Keratinocyte (primary cell): Measurements from ENCODE around the gene RTEL1. TPM values are rescaled to one million over a fixed set of nuclear protein-coding genes. Genes with fewer than 3 reads are reported as not detected.

ENCODE experiments used
- DNase-seq: peaks from one replicate; pipeline ENCODE4 v3.0.0-alpha.2; 2011; ENCODE audit warnings: low read depth, missing footprints, low spot score
- FAIRE-seq: peaks from 2 replicates; lab custom pipeline; 2011; peaks lifted over from hg19 to GRCh38; lab: Jason Lieb, UNC
- H2AFZ ChIP-seq: 2 replicates; pipeline ENCODE4 v1.6.0; 2012; ENCODE audit warnings: low read length, control low read depth, inconsistent platforms; ENCODE audit not compliant: control insufficient read depth
- H3K27ac ChIP-seq: 2 replicates; pipeline ENCODE4 v1.5.1; 2011; ENCODE audit warnings: low read length; ENCODE audit not compliant: control insufficient read depth, insufficient read depth
- H3K27me3 ChIP-seq: 3 replicates; pipeline ENCODE4 v1.6.0; 2011; ENCODE audit warnings: low read length; ENCODE audit not compliant: control insufficient read depth, insufficient read depth; ENCODE audit errors: extremely low read depth
- H3K36me3 ChIP-seq, 2 experiments: 2 replicates in 1 of 2; 3 replicates in 1 of 2; pipeline ENCODE4 v1.5.1; 2011; ENCODE audit warnings: low read length in 2 of 2, mild to moderate bottlenecking in 1 of 2; ENCODE audit not compliant: control insufficient read depth in 2 of 2, insufficient read depth in 2 of 2; ENCODE audit errors: extremely low read depth in 1 of 2
- H3K4me1 ChIP-seq: 3 replicates; pipeline ENCODE4 v1.5.1; 2011; ENCODE audit warnings: low read length; ENCODE audit not compliant: control insufficient read depth, insufficient read depth; ENCODE audit errors: extremely low read depth
- H3K4me2 ChIP-seq: 3 replicates; pipeline ENCODE4 v1.6.0; 2011; ENCODE audit warnings: low read depth, low read length; ENCODE audit not compliant: control insufficient read depth, insufficient read depth; ENCODE audit errors: extremely low read depth
- H3K4me3 ChIP-seq, 3 experiments: fragments of 200-600 bp in 1 of 3; sonication (generic) in 1 of 3; 2 replicates in 2 of 3; 3 replicates in 1 of 3; pipeline ENCODE4 v1.5.1; 2011 to 2016; ENCODE audit warnings: low read length in 3 of 3, mild to moderate bottlenecking in 3 of 3, control low read depth in 2 of 3, inconsistent platforms in 1 of 3, low read depth in 1 of 3, mixed read lengths in 1 of 3, mixed run types in 1 of 3, moderate library complexity in 1 of 3; ENCODE audit not compliant: control insufficient read depth in 2 of 3, insufficient read depth in 2 of 3; ENCODE audit errors: extremely low read depth in 1 of 3
- H3K79me2 ChIP-seq: 2 replicates; pipeline ENCODE4 v1.6.0; 2012; ENCODE audit warnings: low read length; ENCODE audit not compliant: control insufficient read depth, insufficient read depth
- H3K9ac ChIP-seq: 3 replicates; pipeline ENCODE4 v1.6.0; 2011; ENCODE audit warnings: low read length; ENCODE audit not compliant: control insufficient read depth, insufficient read depth; ENCODE audit errors: extremely low read depth
- H3K9me1 ChIP-seq: 3 replicates; pipeline ENCODE4 v1.6.0; 2011; ENCODE audit warnings: low read length; ENCODE audit not compliant: control insufficient read depth, insufficient read depth; ENCODE audit errors: extremely low read depth
- H3K9me3 ChIP-seq: 2 replicates; pipeline ENCODE4 v1.5.1; 2012; ENCODE audit warnings: low read depth, low read length; ENCODE audit not compliant: control insufficient read depth
- H4K20me1 ChIP-seq: 3 replicates; pipeline ENCODE4 v1.6.0; 2011; ENCODE audit warnings: low read length; ENCODE audit not compliant: control insufficient read depth, insufficient read depth; ENCODE audit errors: extremely low read depth
- CTCF ChIP-seq, 3 experiments: IDR thresholded peaks in 1 of 3; conservative IDR thresholded peaks in 1 of 3; optimal IDR thresholded peaks in 1 of 3; 2 replicates in 2 of 3; 3 replicates in 1 of 3; pipeline versions ENCODE3 to v1.5.1; 2011; ENCODE audit warnings: low read length in 3 of 3, mild to moderate bottlenecking in 3 of 3, moderate library complexity in 2 of 3, control low read depth in 1 of 3, inconsistent platforms in 1 of 3; ENCODE audit not compliant: insufficient read depth in 2 of 3; ENCODE audit errors: extremely low read depth in 1 of 3
- EZH2 ChIP-seq: IDR thresholded peaks from one replicate; pipeline ENCODE4 v1.6.1; 2012; ENCODE audit warnings: inconsistent platforms, mild to moderate bottlenecking, low read length, moderate library complexity
- dilution Hi-C: fragments of 300-500 bp; cut with MboI; formaldehyde crosslinking; loops from one replicate; pipeline ENCODE4 v1.7.0; 2020; ENCODE audit warnings: low sequenced_read_pairs; ENCODE audit not compliant: extremely low pct_ligation_motif_present
- polyA plus RNA-seq, 5 experiments: library from polyadenylated mRNA; depleted of rRNA in 3 of 5; stranded (reverse) in 3 of 5; stranded (forward) in 1 of 5; unstranded in 1 of 5; fragments of >200 nt; gene quantifications; 1 replicate in 1 of 5; 2 replicates in 3 of 5; 3 replicates in 1 of 5; pipeline versions ENCODE4 v1.2.1 to v1.2.3, GENCODE V29; 2011 to 2012; ENCODE audit warnings: missing spikeins in 2 of 5, low read depth in 1 of 5, low replicate concordance in 1 of 5

The RTEL1 gene
- polyA plus RNA-seq, 1 donor (not counting 4 experiments of a cell fraction or from before 2014, with no cell fraction given) = 12.4 TPM

DNA sequence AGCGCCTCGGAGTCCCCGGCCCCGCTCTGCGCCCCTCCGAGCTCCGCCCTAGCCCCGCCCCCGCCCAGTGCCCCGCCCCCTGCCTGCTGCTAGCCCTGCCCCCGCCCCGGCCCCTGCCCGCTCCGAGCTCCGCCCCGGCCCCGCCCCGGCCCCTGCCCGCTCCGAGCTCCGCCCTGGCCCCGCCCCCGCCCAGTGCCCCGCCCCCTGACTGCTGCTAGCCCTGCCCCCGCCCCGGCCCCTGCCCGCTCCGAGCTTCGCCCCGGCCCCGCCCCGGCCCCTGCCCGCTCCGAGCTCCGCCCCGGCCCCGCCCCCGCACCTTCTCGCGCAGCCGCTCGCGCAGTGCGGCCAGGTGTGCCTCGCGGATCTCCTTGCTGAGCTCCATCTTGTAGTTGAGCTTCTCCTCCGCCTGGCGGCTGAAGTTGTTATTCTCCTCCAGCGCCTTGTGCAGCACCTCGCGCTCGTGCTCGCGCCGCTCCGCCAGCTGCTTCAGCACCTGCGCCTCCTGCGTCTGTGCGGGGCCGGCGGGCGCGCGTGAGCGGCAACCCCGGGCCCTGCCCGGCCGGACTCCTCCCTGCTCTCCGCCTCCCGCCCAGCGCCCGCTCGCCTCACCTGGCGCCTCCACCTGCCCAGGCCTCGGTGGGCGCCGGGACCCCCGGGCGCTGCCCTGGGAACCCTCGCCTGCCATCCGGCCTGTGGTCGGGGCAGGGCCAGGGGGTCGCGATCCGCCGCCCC, 16.2 kb upstream of the RTEL1 start:
- Histone ChIP-seq H3K4me1 (peaks cover 10% of the 10 kb centered on the region), H4K20me1 (no peaks in the 10 kb centered on the region), H3K27me3 (no peaks in the 10 kb centered on the region), H3K4me2 (peak overlapping the region; percentile 75), H3K4me3 (peak overlapping the region; percentile 31 to 67 (median 65)), H3K9me1 (no peaks in the 10 kb centered on the region), H3K9ac (peak overlapping the region; percentile 37), H3K79me2 (no peaks in the 10 kb centered on the region), H3K36me3 (no peaks in the 10 kb centered on the region), H2AFZ (peak overlapping the region; percentile 54), H3K9me3 (no peaks in the 10 kb centered on the region), H3K27ac (no peak overlapping the region)
- no peak for TF ChIP-seq EZH2
- peak; percentile 37 to 59 (median 47) for TF ChIP-seq CTCF (optimal IDR thresholded peaks at IDR 0.05 in 1 of 3, IDR thresholded peaks at IDR 0.05 in 1 of 3, conservative IDR thresholded peaks at IDR 0.05 in 1 of 3; ENCODE audit: extremely low read depth in 1 of 3, insufficient read depth in 2 of 3, low read length in 3 of 3)
- no peak for FAIRE-seq
- peak; percentile 69 for DNase-seq
- dilution Hi-C loops = no loop called here

DNA sequence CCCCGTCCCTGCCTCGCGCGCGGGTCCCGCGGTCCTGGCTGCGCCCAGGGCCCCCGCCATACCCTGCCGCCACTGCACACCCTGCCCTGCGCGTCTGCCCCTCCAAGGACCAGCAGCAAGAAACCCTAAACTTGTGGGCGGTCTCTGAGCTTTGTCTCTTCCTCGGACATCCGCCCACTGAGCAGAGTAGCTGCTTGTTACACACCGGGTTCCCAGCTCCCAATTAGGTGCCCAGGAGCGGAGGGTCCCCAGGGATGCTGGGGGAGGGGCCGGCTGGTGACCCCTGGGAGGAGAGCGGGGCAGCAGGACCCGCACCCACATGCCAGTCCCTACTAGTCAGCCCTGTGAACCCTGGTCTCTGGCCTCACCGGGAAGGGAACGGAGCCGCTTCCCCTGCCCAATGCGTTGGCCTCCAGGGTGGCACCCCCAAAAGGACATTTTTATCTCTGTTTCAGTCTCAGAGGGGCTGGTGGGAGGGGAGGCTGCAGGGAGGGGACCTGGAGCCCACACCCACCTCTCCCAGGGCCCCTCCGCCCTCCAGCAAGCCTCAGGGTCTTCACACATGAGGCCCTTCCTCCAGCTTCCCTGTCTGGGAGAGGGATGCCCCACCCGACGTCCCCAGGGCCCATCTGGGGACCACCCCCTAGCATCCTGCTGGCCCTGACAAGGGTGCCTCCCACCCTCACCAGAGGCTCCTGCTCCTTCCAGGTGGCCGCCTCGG, 15.4 kb upstream of the RTEL1 start:
- no peak overlapping the region for H2AFZ ChIP-seq
- no peaks in the 10 kb centered on the region for H3K9me3 ChIP-seq
- H3K4me1 ChIP-seq = peaks cover 6% of the 10 kb centered on the region
- no peak for DNase-seq
- H3K79me2 ChIP-seq = no peaks in the 10 kb centered on the region
- H3K9me1 ChIP-seq = no peaks in the 10 kb centered on the region
- H3K27ac ChIP-seq = no peak overlapping the region
- no peak for FAIRE-seq
- peak overlapping the region; percentile 49 for H3K4me2 ChIP-seq
- peak overlapping the region; percentile 31 to 62 (median 42) for H3K4me3 ChIP-seq
- H3K9ac ChIP-seq = peak overlapping the region; percentile 37
- no peaks in the 10 kb centered on the region for H3K36me3 ChIP-seq
- dilution Hi-C loops = no loop called here
- H4K20me1 ChIP-seq = no peaks in the 10 kb centered on the region
- TF ChIP-seq EZH2 = no peak
- no peak for TF ChIP-seq CTCF (optimal IDR thresholded peaks at IDR 0.05 in 1 of 3, IDR thresholded peaks at IDR 0.05 in 1 of 3, conservative IDR thresholded peaks at IDR 0.05 in 1 of 3; ENCODE audit: extremely low read depth in 1 of 3, insufficient read depth in 2 of 3, low read length in 3 of 3)
- no peaks in the 10 kb centered on the region for H3K27me3 ChIP-seq
